Measurements from ENCODE around the gene C1QTNF5. TPM values are rescaled to one million over a fixed set of nuclear protein-coding genes. Genes with fewer than 3 reads are reported as not detected.
A peak's percentile ranks its signal among the peaks of the same experiment; 100 is the strongest.

C1QTNF5 gene
- polyA plus RNA-seq, 3 donors: 22.5 to 25.9 (median 25.0) TPM

- peak in 1 of 3 donors; percentile 69 for DNase-seq (ENCODE audit: low read depth in 3 of 3, low spot score in 2 of 3)
Observed at GRCh38 chr11:119373921-119374631, 33.4 kb upstream of the C1QTNF5 start.

GRCh38 chr11:119373059-119373920 lies 32.6 kb upstream of the C1QTNF5 start:
- no peak for DNase-seq (ENCODE audit: low read depth in 3 of 3, low spot score in 2 of 3)

GRCh38 chr11:119372260-119373058 lies 31.8 kb upstream of the C1QTNF5 start:
- no peak for DNase-seq (ENCODE audit: low read depth in 3 of 3, low spot score in 2 of 3)

GRCh38 chr11:119371778-119372182 lies 31.1 kb upstream of the C1QTNF5 start:
- no peak for DNase-seq (ENCODE audit: low read depth in 3 of 3, low spot score in 2 of 3)

GRCh38 chr11:119371067-119371601 lies 30.5 kb upstream of the C1QTNF5 start:
- no peak for DNase-seq (ENCODE audit: low read depth in 3 of 3, low spot score in 2 of 3)

GRCh38 chr11:119370486-119371046 lies 29.9 kb upstream of the C1QTNF5 start:
- DNase-seq (ENCODE audit: low read depth in 3 of 3, low spot score in 2 of 3): no peak

- DNase-seq (ENCODE audit: low read depth in 3 of 3, low spot score in 2 of 3): no peak
Observed at GRCh38 chr11:119369132-119369925, 28.6 kb upstream of the C1QTNF5 start.

GRCh38 chr11:119368121-119369034 lies 27.7 kb upstream of the C1QTNF5 start:
- no peak for DNase-seq (ENCODE audit: low read depth in 3 of 3, low spot score in 2 of 3)

- DNase-seq (ENCODE audit: low read depth in 3 of 3, low spot score in 2 of 3): no peak
Observed at GRCh38 chr11:119367661-119368120, 27.0 kb upstream of the C1QTNF5 start.

- DNase-seq (ENCODE audit: low read depth in 3 of 3, low spot score in 2 of 3): no peak
Observed at GRCh38 chr11:119366690-119367620, 26.3 kb upstream of the C1QTNF5 start.

- no peak for DNase-seq (ENCODE audit: low read depth in 3 of 3, low spot score in 2 of 3)
Observed at GRCh38 chr11:119365071-119365591, 24.4 kb upstream of the C1QTNF5 start.

GRCh38 chr11:119363851-119364590 lies 23.3 kb upstream of the C1QTNF5 start:
- DNase-seq (ENCODE audit: low read depth in 3 of 3, low spot score in 2 of 3): no peak

- no peak for DNase-seq (ENCODE audit: low read depth in 3 of 3, low spot score in 2 of 3)
Observed at GRCh38 chr11:119363081-119363850, 22.6 kb upstream of the C1QTNF5 start.

GRCh38 chr11:119362741-119363080 lies 22.0 kb upstream of the C1QTNF5 start:
- no peak for DNase-seq (ENCODE audit: low read depth in 3 of 3, low spot score in 2 of 3)

GRCh38 chr11:119361941-119362725 lies 21.4 kb upstream of the C1QTNF5 start:
- DNase-seq (ENCODE audit: low read depth in 3 of 3, low spot score in 2 of 3): no peak
